GM18526 (cell line): ENCODE measurements around the gene IL31RA.

Experiments used
- POLR2A ChIP-seq: IDR thresholded peaks from 3 replicates; pipeline ENCODE4 v1.6.1; 2011; ENCODE audit not compliant: insufficient read length; ENCODE audit errors: extremely low read depth

IL31RA gene

GRCh38 chr5:55926476-55926875 lies 75.3 kb downstream of the IL31RA start:
- TF ChIP-seq POLR2A, result no peak

DNA sequence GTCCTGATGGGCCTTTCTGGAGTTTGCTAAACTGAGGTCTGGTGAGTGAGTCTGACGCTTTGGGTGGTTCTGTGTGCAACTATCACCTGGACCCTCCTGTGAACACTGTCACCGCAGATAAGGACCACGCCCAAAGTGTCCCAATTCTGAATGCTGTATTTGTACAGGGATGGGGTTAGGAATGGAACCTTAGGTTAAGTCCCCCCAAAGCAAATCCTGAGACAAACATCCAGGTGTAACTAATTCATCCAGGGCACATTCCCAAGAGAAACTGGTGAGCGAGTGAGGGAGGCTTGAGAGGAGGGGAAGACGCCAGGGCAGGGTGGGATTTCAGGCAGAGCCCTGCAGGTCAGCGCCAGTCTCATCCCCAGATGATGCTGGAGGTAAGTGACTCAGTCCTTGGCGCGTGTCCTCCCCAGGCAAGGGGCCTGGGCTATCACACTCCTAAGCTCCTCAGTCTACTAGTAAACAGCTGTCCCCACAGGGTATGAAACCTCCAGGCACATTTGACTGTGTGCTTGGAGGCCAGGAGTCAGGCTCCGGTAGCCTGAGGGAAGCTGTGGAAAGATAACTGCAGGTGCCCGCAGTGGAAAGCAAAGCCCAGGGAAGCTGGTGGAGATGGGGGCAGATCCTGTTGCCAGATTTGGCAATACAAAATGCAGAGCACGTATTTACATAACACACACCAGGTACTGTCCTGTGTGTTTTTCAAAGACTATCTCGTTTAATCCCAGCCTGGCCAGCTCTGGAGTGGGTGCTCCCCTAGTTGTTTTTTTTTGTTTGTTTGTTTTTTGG lies 76.9 kb downstream of the IL31RA start:
- no peak for TF ChIP-seq POLR2A

DNA sequence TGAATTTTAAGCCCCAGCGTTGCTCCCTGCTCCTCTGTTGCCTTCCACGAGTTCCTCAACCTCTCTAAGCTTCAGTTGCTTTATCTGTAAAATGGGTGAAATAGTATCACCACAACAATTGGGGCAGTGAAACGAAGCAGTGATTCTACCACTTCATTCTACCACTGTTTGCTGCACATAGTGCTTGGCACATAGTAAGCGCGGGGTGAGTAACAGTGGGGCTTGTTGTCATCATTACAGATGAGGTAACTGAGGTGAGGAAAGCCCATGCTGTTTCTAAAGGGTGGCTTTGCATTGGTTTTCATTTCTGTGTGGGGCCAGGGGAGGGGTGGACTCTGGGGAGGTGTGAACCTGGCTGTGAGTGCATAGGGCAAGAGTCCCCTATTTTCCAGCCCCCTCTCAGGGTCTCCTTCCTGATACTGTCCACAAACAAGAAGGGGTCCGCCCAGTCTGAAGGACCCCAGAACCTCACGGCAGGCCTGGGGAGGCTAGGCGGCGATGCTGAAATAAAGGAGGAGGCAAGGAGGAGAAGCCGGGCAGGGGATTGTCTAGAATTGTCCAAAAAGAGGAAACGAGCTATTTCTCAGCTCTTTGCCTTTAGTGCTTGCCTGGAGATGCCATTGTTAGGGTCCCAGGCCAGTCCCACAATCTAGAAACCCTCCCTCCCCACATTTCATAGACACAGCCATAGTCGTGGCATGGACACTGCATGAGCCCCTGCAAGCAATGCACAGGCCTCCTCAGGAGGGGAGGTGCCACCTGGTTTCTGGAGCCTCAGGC lies 78.1 kb downstream of the IL31RA start:
- no peak for TF ChIP-seq POLR2A

DNA sequence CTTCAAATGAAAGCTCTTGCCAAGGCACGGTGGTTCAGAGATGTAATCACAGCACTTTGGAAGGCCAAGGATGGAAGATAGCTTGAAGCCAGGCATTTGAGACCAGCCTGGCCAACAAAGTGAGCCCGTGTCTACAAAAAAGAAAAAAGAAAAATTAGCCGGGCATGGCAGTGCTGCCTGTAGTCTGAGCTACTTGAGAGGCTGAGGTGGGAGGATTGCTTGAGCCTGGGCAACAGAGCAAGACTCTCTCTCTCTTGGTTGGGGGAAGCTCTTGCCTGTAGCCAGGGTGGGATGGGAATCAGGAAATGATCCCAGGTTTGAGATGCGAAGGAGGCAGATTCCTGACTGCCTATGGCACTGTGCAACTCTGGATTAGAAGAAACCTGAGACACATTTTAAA lies 81.5 kb downstream of the IL31RA start:
- no peak for TF ChIP-seq POLR2A

DNA sequence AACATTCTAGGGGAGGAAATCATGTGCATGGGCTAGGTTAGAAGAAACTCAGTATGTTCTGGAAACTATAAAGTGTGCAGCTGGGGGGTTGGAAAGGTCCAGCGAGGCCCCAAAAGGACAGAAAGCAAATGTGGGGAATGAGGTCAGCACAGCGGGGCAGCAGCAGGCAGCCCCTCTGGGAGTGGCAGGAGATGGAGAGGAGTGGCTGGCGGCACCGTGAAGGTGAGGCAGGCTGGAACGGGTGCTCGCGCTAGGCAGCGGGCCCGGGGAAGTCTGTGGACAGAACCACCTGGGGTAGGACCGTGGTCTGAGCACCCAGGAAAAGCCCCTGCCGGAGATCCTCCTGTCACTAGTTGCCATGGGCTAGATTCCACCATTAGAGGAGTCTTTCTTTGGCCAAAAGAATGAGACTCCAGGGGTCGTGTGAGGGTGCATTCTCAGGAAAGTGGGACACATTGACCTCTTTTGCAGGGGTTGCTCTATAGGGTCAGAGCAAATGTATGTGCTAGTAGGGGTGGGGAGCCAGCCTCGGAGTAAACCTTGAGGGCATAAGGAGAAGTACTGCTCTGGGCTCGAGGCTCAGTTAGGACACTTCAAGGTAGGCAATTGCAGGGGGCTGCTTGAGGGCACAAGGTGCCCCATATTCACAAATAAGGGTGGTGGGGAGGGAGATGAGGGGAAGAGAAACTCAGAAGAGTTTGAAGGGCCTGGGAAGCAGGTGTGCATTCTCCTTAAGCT lies 82.4 kb downstream of the IL31RA start:
- TF ChIP-seq POLR2A, result no peak

- TF ChIP-seq POLR2A, result no peak
These were observed 83.0 kb downstream of the IL31RA start for GRCh38 chr5:55934115-55934613.

GRCh38 chr5:55934720-55935119 lies 83.6 kb downstream of the IL31RA start:
- TF ChIP-seq POLR2A, result no peak

DNA sequence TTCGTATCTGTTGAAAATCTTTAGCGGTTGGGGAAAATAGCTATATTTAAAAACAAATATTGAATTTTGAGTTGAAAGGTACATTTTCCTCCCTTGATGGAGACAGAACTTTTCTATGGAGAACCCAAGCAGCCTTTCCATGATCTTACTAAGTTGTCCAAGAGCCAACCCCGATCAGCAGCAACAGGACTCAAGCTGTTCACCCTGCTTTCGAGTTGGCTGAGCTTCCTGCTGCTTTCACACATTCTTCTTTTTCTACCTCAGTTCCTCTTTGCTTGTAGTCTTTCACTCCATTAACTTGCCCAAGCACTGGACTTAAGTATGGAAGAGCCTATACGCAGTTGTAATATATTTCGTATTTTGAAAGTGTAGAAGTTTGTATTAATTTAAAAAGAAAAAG lies 84.2 kb downstream of the IL31RA start:
- TF ChIP-seq POLR2A, result no peak

DNA sequence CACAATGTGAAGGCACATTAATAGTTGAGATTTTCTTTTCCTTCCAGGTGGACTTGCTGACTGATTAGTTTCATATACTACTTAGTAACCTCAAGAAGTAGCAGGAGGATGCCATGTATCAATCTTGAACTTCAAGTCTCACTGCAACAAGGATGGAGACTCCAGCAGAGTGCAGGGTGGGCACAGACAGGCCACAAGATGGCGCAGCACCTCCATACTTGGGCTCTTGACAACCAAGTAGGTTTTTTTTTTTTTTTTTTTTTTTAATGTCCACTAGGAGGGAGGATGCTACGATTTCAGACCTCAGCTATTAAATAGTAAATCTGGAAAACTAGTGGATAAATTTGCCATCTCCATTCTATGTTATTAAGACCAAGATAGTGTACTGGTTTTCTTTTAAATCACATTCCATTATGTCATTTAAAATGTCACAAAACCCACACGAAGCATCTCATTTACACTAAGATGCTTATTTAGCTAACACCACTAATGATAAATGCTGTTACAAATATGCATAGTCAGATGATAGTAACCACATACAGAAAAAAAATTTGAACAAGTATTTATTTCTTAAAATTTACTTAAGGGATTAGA lies 85.0 kb downstream of the IL31RA start:
- TF ChIP-seq POLR2A, result no peak

DNA sequence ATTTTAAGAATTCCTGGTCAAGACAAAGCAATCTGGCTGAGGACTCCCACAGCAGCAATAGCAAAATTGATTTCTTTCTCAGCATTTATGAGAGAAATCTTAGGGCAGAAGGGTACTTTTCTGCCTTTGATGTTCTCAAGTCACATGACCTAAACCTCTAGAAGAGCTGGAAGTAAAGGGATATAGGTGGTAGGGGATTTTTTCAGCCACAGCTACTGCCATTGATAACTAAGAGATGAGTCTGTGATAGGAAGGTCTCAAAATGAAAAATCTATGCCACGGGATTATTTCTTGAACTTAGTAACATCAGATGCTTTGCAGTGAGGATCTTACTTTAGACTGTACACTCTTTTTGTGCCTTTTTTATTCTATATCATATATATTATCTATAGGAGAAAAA lies 108.1 kb downstream of the IL31RA start:
- no peak for TF ChIP-seq POLR2A

- TF ChIP-seq POLR2A, result no peak
These were observed 109.6 kb downstream of the IL31RA start for GRCh38 chr5:55960779-55961178.

- TF ChIP-seq POLR2A, result no peak
These were observed 114.4 kb downstream of the IL31RA start for GRCh38 chr5:55965525-55965924.

DNA sequence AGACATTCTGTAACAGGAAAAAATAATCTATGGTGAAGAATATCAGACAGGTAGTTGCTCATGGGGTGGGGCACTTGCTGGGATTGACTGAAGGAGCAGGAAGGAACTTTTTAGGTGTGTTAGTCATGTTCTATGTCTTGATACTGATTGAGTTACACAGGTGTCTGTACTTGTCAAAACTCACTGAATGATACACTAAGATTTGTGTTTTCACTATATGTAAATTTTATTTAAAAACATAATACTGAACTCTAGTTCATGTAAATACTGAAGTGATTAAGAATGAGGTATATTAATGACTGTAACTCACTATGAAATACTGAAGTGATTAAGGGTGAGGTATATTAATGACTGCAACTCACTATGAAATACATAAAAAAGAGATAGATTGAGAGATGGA lies 115.1 kb downstream of the IL31RA start:
- TF ChIP-seq POLR2A, result no peak

DNA sequence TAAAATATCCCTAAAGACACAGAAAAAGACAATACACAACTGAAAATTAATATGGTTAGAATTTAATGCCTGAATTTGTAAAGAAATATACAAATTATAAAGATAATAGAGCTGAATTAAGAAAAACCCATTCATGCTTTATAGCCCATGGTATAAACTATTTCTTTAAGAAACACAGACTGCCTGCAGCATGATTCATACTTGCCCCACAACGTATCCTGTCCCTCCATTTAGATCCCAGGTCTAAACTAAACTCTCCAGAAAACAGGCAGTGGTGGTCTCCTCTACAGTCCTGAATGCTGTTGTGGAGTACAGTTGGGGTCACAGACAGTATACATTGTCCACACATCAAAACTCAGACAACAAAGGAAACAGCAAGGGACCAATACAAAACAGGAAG lies 118.8 kb downstream of the IL31RA start:
- TF ChIP-seq POLR2A, result no peak
